Stimulated activated naive B cell treated with anti-CD40 and anti-IgM and Interleukin-4, amounts not matched to agents 10 μg/mL and 1 μg/mL and 100 μg/mL, for 72 hours (primary cell): ENCODE data around the gene SPINK8.
A peak's percentile ranks its signal among the peaks of the same experiment; 100 is the strongest.
"Not testable (repeated sequence)": the region's sequence is repeated elsewhere in the genome, so short reads cannot be mapped to it uniquely, and the experiment has no call there.

Experiments used
- ATAC-seq, 2 donors: fragments of 150-1000 bp; cut with Tn5 transposase; replicated peaks; 2 replicates each; pipeline ENCODE4 v1.10.0; 2021; ENCODE audit warnings: moderate library complexity in 1 of 2
- DNase-seq: peaks from one replicate; pipeline ENCODE4 v3.0.0; 2021
- H3K27ac Mint-ChIP-seq: one replicate; pipeline ENCODE4 v1.8.0; 2022; ENCODE audit warnings: mild to moderate bottlenecking, mixed read lengths
- H3K27me3 Mint-ChIP-seq, 2 donors: one replicate each; pipeline ENCODE4 v1.8.0; 2022; ENCODE audit warnings: mixed read lengths in 2 of 2
- H3K36me3 Mint-ChIP-seq, 2 donors: one replicate each; pipeline ENCODE4 v1.8.0; 2022; ENCODE audit warnings: mixed read lengths in 2 of 2, mild to moderate bottlenecking in 1 of 2
- H3K4me1 Mint-ChIP-seq, 2 donors: one replicate each; pipeline ENCODE4 v1.8.0; 2022; ENCODE audit warnings: mixed read lengths in 2 of 2, mild to moderate bottlenecking in 1 of 2
- H3K4me3 Mint-ChIP-seq, 2 donors: one replicate each; pipeline ENCODE4 v1.8.0; 2022; ENCODE audit warnings: mild to moderate bottlenecking in 2 of 2, mixed read lengths in 2 of 2, moderate library complexity in 1 of 2
- H3K9me3 Mint-ChIP-seq, 2 donors: one replicate each; pipeline ENCODE4 v1.8.0; 2022; ENCODE audit warnings: mixed read lengths in 2 of 2, mild to moderate bottlenecking in 1 of 2

The SPINK8 gene

GRCh38 chr3:48333346-48334245 lies at the start of gene SPINK8:
TSS of gene SPINK8 (minus strand) at chr3:48333661. CDS start at chr3:48328341, 5,320 bp downstream.
- not testable (repeated sequence) for DNase-seq, H3K4me3 Mint-ChIP-seq, H3K9me3 Mint-ChIP-seq, H3K36me3 Mint-ChIP-seq, H3K27ac Mint-ChIP-seq, H3K4me1 Mint-ChIP-seq, ATAC-seq
- peaks cover 26 to 39% of the 10 kb centered on the region in 2 donors for H3K27me3 Mint-ChIP-seq

DNA sequence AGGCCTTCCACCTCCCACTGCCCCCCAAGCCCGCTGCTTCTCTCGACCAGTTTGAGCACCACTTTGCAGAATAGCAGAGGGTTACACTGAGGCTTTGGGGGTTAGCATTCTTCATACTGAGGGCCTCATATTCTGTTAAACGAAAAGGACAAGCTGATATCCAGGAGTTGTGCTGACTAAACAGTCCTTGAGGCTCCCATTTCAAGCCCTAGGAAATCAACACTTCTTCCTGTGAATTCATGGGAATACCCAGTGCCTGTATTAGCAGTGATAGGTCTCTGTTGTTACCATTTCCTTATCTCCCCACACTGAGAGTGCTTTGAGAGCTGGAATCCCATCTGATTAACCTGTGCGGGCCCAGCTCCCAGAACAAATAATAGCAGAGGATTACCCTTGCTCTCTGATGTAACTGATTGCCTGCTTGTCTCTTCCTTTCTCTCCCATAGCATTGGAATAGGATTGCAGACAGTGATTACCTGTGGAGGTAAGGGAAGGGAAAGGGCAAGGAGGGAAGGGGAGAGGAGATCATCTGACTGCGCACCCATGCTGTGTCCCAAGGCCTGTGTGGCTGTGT lies 39.5 kb upstream of the SPINK8 start:
- ATAC-seq: no peak
- DNase-seq: no peak
- Mint-ChIP-seq H3K36me3 (no peaks in the 10 kb centered on the region), H3K4me1 (no peaks in the 10 kb centered on the region), H3K27ac (no peak overlapping the region), H3K4me3 (no peak overlapping the region), H3K27me3 (no peaks in the 10 kb centered on the region), H3K9me3 (no peaks in the 10 kb centered on the region)

DNA sequence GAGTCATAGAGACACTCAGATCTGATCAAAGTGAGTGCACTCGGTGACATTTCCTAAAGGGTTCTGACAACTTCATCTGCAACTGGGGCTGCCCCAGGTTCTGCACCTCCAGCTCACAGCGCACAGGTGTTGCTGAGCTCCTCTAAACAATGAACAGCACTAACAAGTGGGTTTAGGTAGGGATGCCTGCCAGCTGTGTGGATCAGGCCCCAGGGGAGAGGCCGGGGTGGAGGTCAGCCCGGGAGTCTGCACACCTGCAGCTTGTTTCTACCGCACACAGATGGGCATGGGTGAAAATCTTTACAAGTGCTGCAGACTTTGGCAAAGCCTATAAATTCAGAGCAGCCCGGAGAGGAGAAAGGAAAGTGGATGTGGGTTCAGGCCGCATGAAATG lies 38.9 kb upstream of the SPINK8 start:
- no peak for ATAC-seq
- Mint-ChIP-seq H3K4me1 (no peaks in the 10 kb centered on the region), H3K27me3 (no peaks in the 10 kb centered on the region), H3K9me3 (no peaks in the 10 kb centered on the region), H3K36me3 (no peaks in the 10 kb centered on the region), H3K27ac (no peak overlapping the region), H3K4me3 (no peak overlapping the region)
- DNase-seq: no peak

GRCh38 chr3:48371651-48372376 lies 38.4 kb upstream of the SPINK8 start, which contains the start of gene FBXW12:
TSS of gene FBXW12 (plus strand) at chr3:48372219. CDS start at chr3:48372768, 549 bp downstream.
- Mint-ChIP-seq H3K9me3 (no peaks in the 10 kb centered on the region), H3K4me1 (no peaks in the 10 kb centered on the region), H3K27ac (no peak within 1 kb of the TSS), H3K36me3 (no peaks in the 10 kb centered on the region), H3K27me3 (no peaks in the 10 kb centered on the region), H3K4me3 (no peak within 1 kb of the TSS)
- ATAC-seq (no peak), DNase-seq (no peak)

DNA sequence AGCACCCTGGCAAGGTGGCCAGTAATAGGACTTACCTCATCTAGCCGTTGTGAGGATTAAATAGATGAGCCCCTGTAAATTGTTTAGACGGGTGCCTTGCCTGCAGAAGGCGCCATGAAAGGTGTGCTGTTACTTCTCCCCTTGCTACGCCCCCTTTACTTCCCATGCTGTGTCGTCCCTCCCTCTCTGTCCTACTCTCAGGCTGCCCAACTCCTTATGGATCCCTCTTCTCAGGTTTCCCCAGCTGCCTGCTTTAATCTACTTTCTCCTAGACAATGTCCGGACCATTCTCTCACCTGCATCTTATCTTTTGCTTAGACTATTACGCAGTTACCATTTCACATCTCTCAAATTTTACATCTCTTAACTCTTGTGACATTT lies 36.9 kb upstream of the SPINK8 start:
- no peaks in the 10 kb centered on the region for H3K4me1 Mint-ChIP-seq
- no peaks in the 10 kb centered on the region for H3K9me3 Mint-ChIP-seq
- DNase-seq (no peak), ATAC-seq (no peak)
- H3K36me3 Mint-ChIP-seq: no peaks in the 10 kb centered on the region
- H3K4me3 Mint-ChIP-seq: no peak overlapping the region
- no peak overlapping the region for H3K27ac Mint-ChIP-seq
- H3K27me3 Mint-ChIP-seq: no peaks in the 10 kb centered on the region

- H3K4me3 Mint-ChIP-seq: no peak overlapping the region
- H3K36me3 Mint-ChIP-seq: no peaks in the 10 kb centered on the region
- H3K27ac Mint-ChIP-seq: no peak overlapping the region
- peaks cover 2% of the 10 kb centered on the region in 2 donors for H3K27me3 Mint-ChIP-seq
- no peaks in the 10 kb centered on the region for H3K4me1 Mint-ChIP-seq
- DNase-seq (no peak), ATAC-seq (no peak)
- peaks cover 0 to under 1% of the 10 kb centered on the region in 2 donors for H3K9me3 Mint-ChIP-seq
Observed at GRCh38 chr3:48369693-48370332, 36.4 kb upstream of the SPINK8 start.

GRCh38 chr3:48367201-48367600 lies 33.7 kb upstream of the SPINK8 start:
- Mint-ChIP-seq H3K4me1 (no peaks in the 10 kb centered on the region), H3K4me3 (no peak overlapping the region), H3K9me3 (peaks cover 2 to 3% of the 10 kb centered on the region in 2 donors), H3K27ac (no peak overlapping the region), H3K27me3 (peaks cover 5 to 10% of the 10 kb centered on the region in 2 donors), H3K36me3 (no peaks in the 10 kb centered on the region)
- DNase-seq (no peak), ATAC-seq (peak in 1 of 2 donors; percentile 23)

- Mint-ChIP-seq H3K4me1 (no peaks in the 10 kb centered on the region), H3K4me3 (no peak overlapping the region), H3K27ac (no peak overlapping the region), H3K9me3 (peaks cover 12 to 13% of the 10 kb centered on the region in 2 donors), H3K27me3 (peaks cover 14 to 20% of the 10 kb centered on the region in 2 donors), H3K36me3 (peaks cover 0 to 6% of the 10 kb centered on the region in 2 donors)
- no peak for DNase-seq
- no peak for ATAC-seq
Observed at GRCh38 chr3:48364840-48365239, 31.4 kb upstream of the SPINK8 start.

DNA sequence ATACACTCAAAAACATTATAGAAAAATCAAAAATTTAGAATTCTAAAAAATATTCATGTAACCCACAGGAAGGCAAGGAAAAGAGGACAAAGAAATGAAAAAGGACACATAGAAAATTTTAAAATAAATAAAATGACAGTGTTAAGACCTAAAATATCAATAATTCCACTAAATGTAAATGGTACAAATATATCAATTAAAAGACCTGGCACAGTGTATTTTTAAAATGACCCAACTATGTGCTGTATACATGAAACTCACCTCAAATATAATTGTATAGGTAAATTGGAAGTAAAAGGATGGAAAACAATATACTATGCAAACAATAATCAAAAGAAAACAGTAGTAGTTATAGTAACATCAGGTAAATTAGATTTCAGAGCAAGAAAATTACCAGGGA lies 28.5 kb upstream of the SPINK8 start:
- ATAC-seq: no peak
- no peak overlapping the region for H3K27ac Mint-ChIP-seq

DNA sequence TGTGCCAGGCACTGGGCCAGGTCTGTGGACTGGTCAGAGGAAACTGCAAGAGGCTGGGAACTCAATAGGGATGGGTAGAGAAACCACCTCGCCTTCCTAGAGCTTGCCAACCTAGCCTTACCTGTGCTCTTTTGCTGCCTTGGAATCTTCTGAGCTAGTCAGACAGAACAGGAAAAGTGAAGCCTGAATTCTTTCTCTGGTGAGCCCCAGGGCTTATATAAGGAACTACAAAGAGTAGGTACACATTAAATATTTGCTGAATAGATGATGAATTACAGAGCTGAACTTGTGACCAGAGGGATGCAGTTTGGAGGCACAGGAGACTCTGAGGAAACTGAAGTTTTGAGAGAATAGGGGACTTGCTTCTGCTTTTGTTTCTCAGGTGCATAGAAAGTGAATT lies 23.0 kb upstream of the SPINK8 start:
- Mint-ChIP-seq H3K4me1 (no peaks in the 10 kb centered on the region), H3K27ac (no peak overlapping the region), H3K4me3 (no peak overlapping the region), H3K36me3 (peaks cover 0 to 5% of the 10 kb centered on the region in 2 donors), H3K27me3 (peaks cover 53 to 55% of the 10 kb centered on the region in 2 donors), H3K9me3 (peaks cover 6 to 8% of the 10 kb centered on the region in 2 donors)
- ATAC-seq: no peak
- no peak for DNase-seq

More for the DNA sequence above, 28.5 kb upstream of the SPINK8 start:
- peaks cover 0 to 6% of the 10 kb centered on the region in 2 donors for H3K36me3 Mint-ChIP-seq
- H3K27me3 Mint-ChIP-seq: peaks cover 34 to 36% of the 10 kb centered on the region in 2 donors
- no peaks in the 10 kb centered on the region for H3K4me1 Mint-ChIP-seq
- no peak for DNase-seq
- peaks cover 13 to 15% of the 10 kb centered on the region in 2 donors for H3K9me3 Mint-ChIP-seq
- H3K4me3 Mint-ChIP-seq: no peak overlapping the region

- H3K36me3 Mint-ChIP-seq: no peaks in the 10 kb centered on the region
- ATAC-seq (no peak), DNase-seq (no peak)
- peaks cover 40 to 44% of the 10 kb centered on the region in 2 donors for H3K27me3 Mint-ChIP-seq
- H3K27ac Mint-ChIP-seq: no peak overlapping the region
- no peaks in the 10 kb centered on the region for H3K9me3 Mint-ChIP-seq
- H3K4me3 Mint-ChIP-seq: no peak overlapping the region
- no peaks in the 10 kb centered on the region for H3K4me1 Mint-ChIP-seq
Observed at GRCh38 chr3:48353987-48354386, 20.5 kb upstream of the SPINK8 start.

DNA sequence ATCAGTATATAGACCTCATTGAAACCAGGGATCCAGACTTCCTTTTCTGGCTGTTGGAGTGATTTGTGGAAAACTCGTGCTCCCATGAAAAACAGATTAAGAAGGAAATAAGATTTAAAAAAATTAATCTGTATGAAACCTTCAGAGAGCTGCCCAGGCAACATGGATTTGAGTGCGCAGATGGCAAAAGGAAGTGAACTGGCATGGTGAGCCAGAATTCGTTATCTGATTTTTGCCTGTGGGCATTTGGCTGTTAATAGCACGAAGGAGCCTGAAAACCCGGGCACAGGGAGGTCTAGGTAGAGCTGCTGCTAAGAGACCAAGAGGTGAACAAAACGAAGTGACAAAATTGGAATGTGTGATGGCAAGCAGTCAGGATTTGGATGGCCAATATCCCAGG lies 19.1 kb upstream of the SPINK8 start:
- no peaks in the 10 kb centered on the region for H3K9me3 Mint-ChIP-seq
- H3K4me3 Mint-ChIP-seq: no peak overlapping the region
- H3K27ac Mint-ChIP-seq: no peak overlapping the region

GRCh38 chr3:48347500-48347899 lies 14.0 kb upstream of the SPINK8 start:
- ATAC-seq: no peak
- H3K4me3 Mint-ChIP-seq: no peak overlapping the region
- H3K9me3 Mint-ChIP-seq: no peaks in the 10 kb centered on the region
- no peaks in the 10 kb centered on the region for H3K36me3 Mint-ChIP-seq
- no peaks in the 10 kb centered on the region for H3K4me1 Mint-ChIP-seq
- H3K27me3 Mint-ChIP-seq: peaks cover 0 to 10% of the 10 kb centered on the region in 2 donors
- DNase-seq: no peak
- H3K27ac Mint-ChIP-seq: no peak overlapping the region

More for the DNA sequence above, 19.1 kb upstream of the SPINK8 start:
- H3K36me3 Mint-ChIP-seq: no peaks in the 10 kb centered on the region
- no peaks in the 10 kb centered on the region for H3K4me1 Mint-ChIP-seq
- no peak for DNase-seq
- ATAC-seq: no peak
- H3K27me3 Mint-ChIP-seq: peaks cover 30 to 35% of the 10 kb centered on the region in 2 donors

DNA sequence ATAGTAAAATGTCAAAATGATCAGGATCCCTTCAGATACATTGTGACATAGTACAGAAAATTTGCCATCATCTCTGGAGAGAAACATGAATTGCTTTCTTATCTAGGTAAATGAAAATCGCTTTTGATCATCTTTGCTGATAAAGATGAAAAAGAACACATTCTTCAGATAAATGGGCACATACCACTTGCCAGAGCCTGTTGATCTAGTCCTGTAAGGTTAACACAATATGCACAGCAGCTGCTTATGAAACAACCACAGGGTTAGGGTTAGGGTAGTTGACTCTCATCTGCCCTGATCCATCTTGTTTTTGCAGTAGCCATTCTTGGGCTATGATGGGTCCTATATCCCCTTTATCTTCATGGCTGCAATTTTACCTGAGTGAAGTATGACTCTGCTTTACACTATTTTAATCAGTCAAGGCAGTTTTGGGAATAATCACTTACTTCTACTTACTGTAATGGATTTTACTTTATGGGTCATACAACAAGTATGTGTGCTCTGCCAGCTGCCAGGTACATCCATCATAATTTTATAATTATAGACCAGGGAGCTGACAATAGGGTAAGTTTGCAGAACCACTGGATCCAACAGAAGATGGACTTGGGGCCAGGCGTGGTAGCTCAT lies 12.6 kb upstream of the SPINK8 start:
- Mint-ChIP-seq H3K4me3 (no peak overlapping the region), H3K27ac (no peak overlapping the region), H3K9me3 (no peaks in the 10 kb centered on the region), H3K27me3 (peaks cover 0 to 3% of the 10 kb centered on the region in 2 donors), H3K4me1 (no peaks in the 10 kb centered on the region), H3K36me3 (no peaks in the 10 kb centered on the region)
- ATAC-seq (no peak), DNase-seq (no peak)
